Mucosa of descending colon (tissue), 3 donors: ENCODE results near the gene IER5L. TPM values are rescaled to one million over a fixed set of nuclear protein-coding genes. Genes with fewer than 3 reads are reported as not detected.

Source experiments
- ATAC-seq: fragments of 200-7000 bp; cut with Tn5 transposase; one replicate; pipeline ENCODE4 v1.9.1; 2020; ENCODE audit warnings: mild to moderate bottlenecking, moderate library complexity
- DNase-seq, 3 donors: peaks; one replicate each; pipeline ENCODE4 v3.0.0-alpha.2; 2020
- H3K36me3 ChIP-seq: fragments of 200-600 bp; one replicate; pipeline ENCODE4 v1.8.0; 2021; ENCODE audit warnings: low read depth, mild to moderate bottlenecking
- H3K4me1 ChIP-seq: fragments of 200-600 bp; one replicate; pipeline ENCODE4 v1.8.0; 2021; ENCODE audit warnings: low read depth, mild to moderate bottlenecking
- H3K4me3 ChIP-seq: fragments of 200-600 bp; one replicate; pipeline ENCODE4 v1.8.0; 2021; ENCODE audit warnings: mild to moderate bottlenecking
- H3K9me3 ChIP-seq: fragments of 200-600 bp; one replicate; pipeline ENCODE4 v1.8.0; 2021; ENCODE audit warnings: mild to moderate bottlenecking
- CTCF ChIP-seq: fragments of 200-600 bp; IDR thresholded peaks from one replicate; pipeline ENCODE4 v1.8.0; 2022; ENCODE audit warnings: antibody characterized with exemption, mild to moderate bottlenecking
- intact Hi-C, 2 donors: fragments of 100-400 bp; cut with DNase I in 1 of 2; cut with micrococcal nuclease in 1 of 2; formaldehyde crosslinking; loops; one replicate each; pipeline versions ENCODE4 v1.11.0 to v1.11.1; 2022; cut with DNase I, micrococcal nuclease
- total RNA-seq, 3 donors: library from RNA; stranded (reverse); fragmentation: NEBNext Ultra II Directional in 2 of 3; extraction: Animal tissue kit (Norgen Biotek cat#: 25700) in 2 of 3; gene quantifications; one replicate each; pipeline versions ENCODE4 v1.2.1 to v1.2.4, GENCODE V29; 2021 to 2023
- donor health status: DM: no; HTN: no; CAD: no; lungs with moderate emphysema.
- donor health status: DM: no; HTN: no; CAD: no.
- donor health status: DM: no; HTN: yes; CAD: no.

The IER5L gene
- total RNA-seq, 3 donors from 2014 or later: 5.8 to 8.2 (median 8.0) TPM

- ATAC-seq (no peak), DNase-seq (no peak)
- H3K4me1 ChIP-seq: peaks cover 38% of the 10 kb centered on the region
- H3K36me3 ChIP-seq: no peaks in the 10 kb centered on the region
- no peak overlapping the region for H3K4me3 ChIP-seq
- intact Hi-C loops: no loop called here
- H3K9me3 ChIP-seq: no peaks in the 10 kb centered on the region
- no peak for TF ChIP-seq CTCF
Observed at GRCh38 chr9:129181246-129181645, 3.2 kb upstream of the IER5L start.

GRCh38 chr9:129178568-129179382 is 714 bp upstream of the IER5L start:
- H3K4me1 ChIP-seq: peaks cover 40% of the 10 kb centered on the region
- ATAC-seq (peak; percentile 3), DNase-seq (no peak)
- H3K9me3 ChIP-seq: no peaks in the 10 kb centered on the region
- no peaks in the 10 kb centered on the region for H3K36me3 ChIP-seq
- TF ChIP-seq CTCF: no peak
- no peak overlapping the region for H3K4me3 ChIP-seq
- intact Hi-C loops: loop anchor here in 1 of 2 donors (5.0 to 10.0 kb wide), 2 partner anchors 306 to 434 kb away; no protein-coding TSS in a partner anchor

GRCh38 chr9:129177443-129177790 is 644 bp downstream of the IER5L start:
- H3K36me3 ChIP-seq: no peaks in the 10 kb centered on the region
- TF ChIP-seq CTCF: no peak
- no peaks in the 10 kb centered on the region for H3K9me3 ChIP-seq
- ATAC-seq (no peak), DNase-seq (no peak)
- H3K4me1 ChIP-seq: peaks cover 36% of the 10 kb centered on the region
- H3K4me3 ChIP-seq: peak overlapping the region; percentile 56
- intact Hi-C loops: loop anchor here in 1 of 2 donors (5.0 to 10.0 kb wide), 2 partner anchors 307 to 435 kb away; no protein-coding TSS in a partner anchor

GRCh38 chr9:129176701-129177442 is 1.2 kb downstream of the IER5L start:
- DNase-seq (peak in 2 of 3 donors; percentile 72 to 74), ATAC-seq (no peak)
- TF ChIP-seq CTCF: no peak
- Histone ChIP-seq H3K36me3 (no peaks in the 10 kb centered on the region), H3K4me1 (peaks cover 30% of the 10 kb centered on the region), H3K4me3 (peak overlapping the region; percentile 56), H3K9me3 (no peaks in the 10 kb centered on the region)
- intact Hi-C loops: loop anchor here in 1 of 2 donors (5.0 to 10.0 kb wide), 2 partner anchors 308 to 435 kb away; no protein-coding TSS in a partner anchor

- intact Hi-C loops: loop anchor here in 1 of 2 donors (5.0 to 10.0 kb wide), 2 partner anchors 309 to 436 kb away; no protein-coding TSS in a partner anchor
- peak; percentile 89 to 92 (median 91) for DNase-seq
- H3K4me1 ChIP-seq: peaks cover 28% of the 10 kb centered on the region
Observed at GRCh38 chr9:129175825-129176633, 2.0 kb downstream of the IER5L start.

More at GRCh38 chr9:129175825-129176633, 2.0 kb downstream of the IER5L start:
- Histone ChIP-seq H3K4me3 (peak overlapping the region; percentile 56), H3K36me3 (no peaks in the 10 kb centered on the region), H3K9me3 (no peaks in the 10 kb centered on the region)
- TF ChIP-seq CTCF: no peak
- peak; percentile 56 for ATAC-seq
